ENCODE data around the gene CACHD1. TPM values are rescaled to one million over a fixed set of nuclear protein-coding genes. Genes with fewer than 3 reads are reported as not detected.

Gene CACHD1
- total and polyA plus RNA-seq, 2 donors (not counting 1 experiment from before 2014, with no cell fraction given): 2.9 to 5.4 TPM

GRCh38 chr1:64703600-64703999 lies 233.7 kb downstream of the CACHD1 start:
- Histone ChIP-seq H3K79me2 (ENCODE audit: control insufficient read depth, insufficient read depth, low read length) (no peaks in the 10 kb centered on the region), H4K20me1 (ENCODE audit: control insufficient read depth, extremely low read depth, insufficient read depth, low read length) (no peaks in the 10 kb centered on the region), H2AFZ (ENCODE audit: low read length) (no peak overlapping the region), H3K4me2 (ENCODE audit: extremely low read depth, insufficient read depth, low read length) (no peak overlapping the region), H3K36me3 (ENCODE audit: control insufficient read depth, insufficient read depth, low read length) (no peaks in the 10 kb centered on the region), H3K27me3 (ENCODE audit: control insufficient read depth, insufficient read depth, low read length) (no peaks in the 10 kb centered on the region), H3K9ac (ENCODE audit: insufficient read depth, low read length) (no peak overlapping the region), H3K27ac (ENCODE audit: insufficient read depth, low read length) (no peak overlapping the region), H3K4me1 (ENCODE audit: control insufficient read depth, extremely low read depth, insufficient read depth, low read length) (no peaks in the 10 kb centered on the region), H3K4me3 (replicated peaks in 1 of 4; ENCODE audit: control extremely low read depth in 1 of 4, insufficient read depth in 1 of 4, low read depth in 3 of 4, low read length in 4 of 4) (no peak overlapping the region), H3K9me3 (ENCODE audit: control insufficient read depth, insufficient read depth, low read depth, low read length) (no peaks in the 10 kb centered on the region)
- DNase-seq (ENCODE audit: low read depth in 2 of 2): no peak
- no peak for TF ChIP-seq EZH2 (IDR thresholded peaks at IDR 0.05; ENCODE audit: low read length, missing control alignments)
- TF ChIP-seq CTCF (conservative IDR thresholded peaks at IDR 0.05 in 1 of 2, IDR thresholded peaks at IDR 0.05 in 1 of 2; ENCODE audit: low read depth in 1 of 2, low read length in 2 of 2): no peak

GRCh38 chr1:64705591-64705990 lies 235.7 kb downstream of the CACHD1 start:
- no peaks in the 10 kb centered on the region for H3K9me3 ChIP-seq (ENCODE audit: control insufficient read depth, insufficient read depth, low read depth, low read length)
- H3K4me1 ChIP-seq (ENCODE audit: control insufficient read depth, extremely low read depth, insufficient read depth, low read length): no peaks in the 10 kb centered on the region
- H3K27me3 ChIP-seq (ENCODE audit: control insufficient read depth, insufficient read depth, low read length): no peaks in the 10 kb centered on the region
- H3K4me2 ChIP-seq (ENCODE audit: extremely low read depth, insufficient read depth, low read length): no peak overlapping the region
- H3K27ac ChIP-seq (ENCODE audit: insufficient read depth, low read length): no peak overlapping the region
- H4K20me1 ChIP-seq (ENCODE audit: control insufficient read depth, extremely low read depth, insufficient read depth, low read length): no peaks in the 10 kb centered on the region
- H3K4me3 ChIP-seq (replicated peaks in 1 of 4; ENCODE audit: control extremely low read depth in 1 of 4, insufficient read depth in 1 of 4, low read depth in 3 of 4, low read length in 4 of 4): no peak overlapping the region
- H2AFZ ChIP-seq (ENCODE audit: low read length): no peak overlapping the region
- H3K36me3 ChIP-seq (ENCODE audit: control insufficient read depth, insufficient read depth, low read length): no peaks in the 10 kb centered on the region
- H3K9ac ChIP-seq (ENCODE audit: insufficient read depth, low read length): no peak overlapping the region
- DNase-seq (ENCODE audit: low read depth in 2 of 2): no peak
- TF ChIP-seq CTCF (conservative IDR thresholded peaks at IDR 0.05 in 1 of 2, IDR thresholded peaks at IDR 0.05 in 1 of 2; ENCODE audit: low read depth in 1 of 2, low read length in 2 of 2): no peak
- no peak for TF ChIP-seq EZH2 (IDR thresholded peaks at IDR 0.05; ENCODE audit: low read length, missing control alignments)
- H3K79me2 ChIP-seq (ENCODE audit: control insufficient read depth, insufficient read depth, low read length): no peaks in the 10 kb centered on the region

DNA sequence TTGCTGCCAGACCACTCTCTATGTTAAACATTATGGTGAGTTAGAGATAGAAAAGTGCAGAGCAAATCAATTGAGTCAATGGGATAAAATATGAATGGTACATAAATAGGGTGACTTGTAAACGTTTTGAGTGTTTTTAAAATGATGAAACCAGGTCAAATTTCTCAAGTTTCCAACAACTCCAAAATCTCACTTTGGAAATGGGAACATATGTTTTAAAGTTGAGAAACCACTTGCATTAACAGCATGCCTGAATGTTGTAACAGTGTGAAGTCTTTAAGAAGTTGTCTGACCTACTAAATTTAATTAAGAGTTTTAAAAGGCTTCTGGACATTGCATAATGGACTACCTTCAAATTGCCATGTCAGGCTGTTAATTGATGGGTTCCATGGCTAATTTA lies 241.3 kb downstream of the CACHD1 start:
- Histone ChIP-seq H3K4me2 (ENCODE audit: extremely low read depth, insufficient read depth, low read length) (no peak overlapping the region), H3K9ac (ENCODE audit: insufficient read depth, low read length) (no peak overlapping the region), H3K27me3 (ENCODE audit: control insufficient read depth, insufficient read depth, low read length) (no peaks in the 10 kb centered on the region), H3K4me1 (ENCODE audit: control insufficient read depth, extremely low read depth, insufficient read depth, low read length) (no peaks in the 10 kb centered on the region), H3K79me2 (ENCODE audit: control insufficient read depth, insufficient read depth, low read length) (no peaks in the 10 kb centered on the region), H3K9me3 (ENCODE audit: control insufficient read depth, insufficient read depth, low read depth, low read length) (no peaks in the 10 kb centered on the region), H4K20me1 (ENCODE audit: control insufficient read depth, extremely low read depth, insufficient read depth, low read length) (no peaks in the 10 kb centered on the region), H3K27ac (ENCODE audit: insufficient read depth, low read length) (no peak overlapping the region), H2AFZ (ENCODE audit: low read length) (no peak overlapping the region), H3K4me3 (replicated peaks in 1 of 4; ENCODE audit: control extremely low read depth in 1 of 4, insufficient read depth in 1 of 4, low read depth in 3 of 4, low read length in 4 of 4) (no peak overlapping the region), H3K36me3 (ENCODE audit: control insufficient read depth, insufficient read depth, low read length) (no peaks in the 10 kb centered on the region)
- TF ChIP-seq EZH2 (IDR thresholded peaks at IDR 0.05; ENCODE audit: low read length, missing control alignments): no peak
- TF ChIP-seq CTCF (conservative IDR thresholded peaks at IDR 0.05 in 1 of 2, IDR thresholded peaks at IDR 0.05 in 1 of 2; ENCODE audit: low read depth in 1 of 2, low read length in 2 of 2): no peak
- no peak for DNase-seq (ENCODE audit: low read depth in 2 of 2)
